ENCODE results near the gene FGFR1OP2. TPM values are rescaled to one million over a fixed set of nuclear protein-coding genes. Genes with fewer than 3 reads are reported as not detected.

The FGFR1OP2 gene
- polyA plus RNA-seq, 1 of the 3 experiments (the other 2 are of a cell fraction): 20.6 TPM

- DNase-seq: no peak
Measured at GRCh38 chr12:26987634-26988424, 49.6 kb downstream of the FGFR1OP2 start.

GRCh38 chr12:26988703-26989102 lies 50.4 kb downstream of the FGFR1OP2 start:
- POLR2A ChIA-PET: no interaction called here
- H3K4me1 ChIP-seq (ENCODE audit: control insufficient read depth in 1 of 2, insufficient read depth in 2 of 2, low read depth in 1 of 2, low read length in 1 of 2): no peaks in the 10 kb centered on the region
- H3K9me3 ChIP-seq: no peaks in the 10 kb centered on the region
- TF ChIP-seq RCOR1 (IDR thresholded peaks at IDR 0.05; ENCODE audit: low read length) (no peak), GATA2 (CRISPR knock-in tag; IDR thresholded peaks at IDR 0.05) (no peak), POLR2AphosphoS5 (IDR thresholded peaks at IDR 0.05; ENCODE audit: low read depth, low read length) (no peak), CTCF (IDR thresholded peaks at IDR 0.05) (no peak), FOXJ3 (CRISPR knock-in tag; IDR thresholded peaks at IDR 0.05) (no peak), TAF1 (IDR thresholded peaks at IDR 0.05; ENCODE audit: borderline replicate concordance, low read depth, low read length) (no peak), EP300 (IDR thresholded peaks at IDR 0.05; ENCODE audit: borderline replicate concordance in 1 of 2, low read depth in 1 of 2, low read length in 1 of 2) (no peak), ZBTB33 (IDR thresholded peaks at IDR 0.05; ENCODE audit: borderline replicate concordance, low read depth) (no peak)
- no peak for DNase-seq
- CTCF ChIA-PET: interaction anchor here (1.9 kb wide), 1 partner anchor 8 kb away, joined by 5 read pairs; no protein-coding TSS in a partner anchor
- no peak overlapping the region for H3K4me2 ChIP-seq
- no peak overlapping the region for H3K4me3 ChIP-seq (ENCODE audit: low read depth in 2 of 2, low read length in 1 of 2)
- H3K9ac ChIP-seq: no peak overlapping the region
- no peak overlapping the region for H3K27ac ChIP-seq (ENCODE audit: low read depth in 2 of 2, low read length in 1 of 2)
- no peaks in the 10 kb centered on the region for H3F3A ChIP-seq (replicated peaks; ENCODE audit: insufficient read depth)
- H2AFZ ChIP-seq (ENCODE audit: low read depth): no peak overlapping the region
- H3K36me3 ChIP-seq (replicated peaks in 1 of 2; ENCODE audit: control insufficient read depth in 1 of 2, insufficient read depth in 2 of 2, low read length in 1 of 2): peaks cover 12 to 22% of the 10 kb centered on the region in 2 experiments
- no peaks in the 10 kb centered on the region for H3K9me2 ChIP-seq
- H4K20me1 ChIP-seq (ENCODE audit: insufficient read depth): no peaks in the 10 kb centered on the region
- H3K27me3 ChIP-seq (ENCODE audit: insufficient read depth): no peaks in the 10 kb centered on the region
- WGBS (ENCODE audit: low lambda C conversion rate): 94% methylated on average over 4 of the region's 4 CpGs
- no peaks in the 10 kb centered on the region; the same call in 1 of the 2 replicates for H3K79me2 ChIP-seq (ENCODE audit: insufficient read depth)

More at GRCh38 chr12:26987634-26988424, 49.6 kb downstream of the FGFR1OP2 start:
- Histone ChIP-seq H3K4me2 (no peak overlapping the region), H3K9me2 (no peaks in the 10 kb centered on the region), H3K36me3 (replicated peaks in 1 of 2; ENCODE audit: control insufficient read depth in 1 of 2, insufficient read depth in 2 of 2, low read length in 1 of 2) (peaks cover 14 to 20% of the 10 kb centered on the region in 2 experiments), H3K4me3 (ENCODE audit: low read depth in 2 of 2, low read length in 1 of 2) (no peak overlapping the region), H3K27ac (ENCODE audit: low read depth in 2 of 2, low read length in 1 of 2) (no peak overlapping the region), H3K79me2 (ENCODE audit: insufficient read depth) (no peaks in the 10 kb centered on the region; the same call in 1 of the 2 replicates), H4K20me1 (ENCODE audit: insufficient read depth) (no peaks in the 10 kb centered on the region), H3K9ac (no peak overlapping the region), H3F3A (replicated peaks; ENCODE audit: insufficient read depth) (no peaks in the 10 kb centered on the region), H3K9me3 (no peaks in the 10 kb centered on the region), H3K4me1 (ENCODE audit: control insufficient read depth in 1 of 2, insufficient read depth in 2 of 2, low read depth in 1 of 2, low read length in 1 of 2) (no peaks in the 10 kb centered on the region), H3K27me3 (ENCODE audit: insufficient read depth) (no peaks in the 10 kb centered on the region), H2AFZ (ENCODE audit: low read depth) (no peak overlapping the region)
- POLR2A ChIA-PET: no interaction called here
- CTCF ChIA-PET: interaction anchor here (0.6 kb wide), 1 partner anchor 62 kb away, joined by 3 read pairs; no protein-coding TSS in a partner anchor
- TF ChIP-seq PBX3 (IDR thresholded peaks at IDR 0.05) (peak; percentile 70), MEF2A (IDR thresholded peaks at IDR 0.05; ENCODE audit: borderline replicate concordance, low read depth) (no peak), NFIC (IDR thresholded peaks at IDR 0.05; ENCODE audit: borderline replicate concordance) (peak; percentile 57; the same call in 1 of the 2 replicates)
- WGBS (ENCODE audit: low lambda C conversion rate): 90% methylated on average over 10 of the region's 10 CpGs

Data from SK-N-SH (cell line).